Progenitor cell of endocrine pancreas (in vitro differentiated cells): ENCODE results near the gene TRMT11. TPM values are rescaled to one million over a fixed set of nuclear protein-coding genes. Genes with fewer than 3 reads are reported as not detected.
"Not testable (repeated sequence)": the region's sequence is repeated elsewhere in the genome, so short reads cannot be mapped to it uniquely, and the experiment has no call there.

ENCODE experiments used
- DNase-seq: peaks from one replicate; pipeline ENCODE4 v3.0.0; 2021; ENCODE audit warnings: low spot score; ENCODE audit not compliant: unreplicated experiment
- H3K27ac Mint-ChIP-seq: 2 replicates; pipeline ENCODE4 v1.8.0; 2021; ENCODE audit warnings: mild to moderate bottlenecking, moderate library complexity, mixed read lengths
- H3K27me3 Mint-ChIP-seq: 2 replicates; pipeline ENCODE4 v1.8.0; 2021; ENCODE audit warnings: mixed read lengths
- H3K36me3 Mint-ChIP-seq: 2 replicates; pipeline ENCODE4 v1.8.0; 2022; ENCODE audit warnings: mixed read lengths; ENCODE audit not compliant: insufficient read depth
- H3K4me1 Mint-ChIP-seq: 2 replicates; pipeline ENCODE4 v1.8.0; 2021; ENCODE audit warnings: low read depth, mixed read lengths
- H3K4me3 Mint-ChIP-seq: 2 replicates; pipeline ENCODE4 v1.8.0; 2021; ENCODE audit warnings: low read depth, mild to moderate bottlenecking, moderate library complexity, mixed read lengths
- H3K9me3 Mint-ChIP-seq: 2 replicates; pipeline ENCODE4 v1.8.0; 2021; ENCODE audit warnings: low read depth, mixed read lengths
- CTCF ChIP-seq: fragments of 200-600 bp; sonication (generic); IDR thresholded peaks from one replicate; pipeline ENCODE4 v1.5.0; 2021; ENCODE audit warnings: antibody characterized with exemption, mild to moderate bottlenecking; ENCODE audit not compliant: unreplicated experiment
- total RNA-seq: library from RNA; stranded (reverse); gene quantifications from 2 replicates; pipeline ENCODE4 v1.2.1, GENCODE V29; 2021

The TRMT11 gene
- total RNA-seq, 1 donor from 2014 or later, result 25.1 TPM

- DNase-seq, result no peak
- Mint-ChIP-seq H3K4me3 (no peak overlapping the region), H3K36me3 (peaks cover 37% of the 10 kb centered on the region), H3K9me3 (no peaks in the 10 kb centered on the region), H3K27ac (no peak overlapping the region), H3K4me1 (peaks cover 6% of the 10 kb centered on the region), H3K27me3 (no peaks in the 10 kb centered on the region)
- no peak for TF ChIP-seq CTCF
Observed at GRCh38 chr6:126015863-126016262, 29.5 kb downstream of the TRMT11 start.

GRCh38 chr6:126016591-126016990, 30.3 kb downstream of the TRMT11 start:
- Mint-ChIP-seq H3K4me1 (peaks cover 6% of the 10 kb centered on the region), H3K27me3 (no peaks in the 10 kb centered on the region), H3K9me3 (no peaks in the 10 kb centered on the region), H3K27ac (no peak overlapping the region), H3K4me3 (no peak overlapping the region), H3K36me3 (peaks cover 39% of the 10 kb centered on the region)
- DNase-seq, result no peak
- TF ChIP-seq CTCF, result no peak

- Mint-ChIP-seq H3K27me3 (no peaks in the 10 kb centered on the region), H3K4me3 (no peak overlapping the region), H3K4me1 (peaks cover 6% of the 10 kb centered on the region), H3K27ac (no peak overlapping the region), H3K36me3 (peaks cover 36% of the 10 kb centered on the region), H3K9me3 (no peaks in the 10 kb centered on the region)
- no peak for TF ChIP-seq CTCF
- DNase-seq, result no peak
Observed at GRCh38 chr6:126017668-126018067, 31.3 kb downstream of the TRMT11 start.

- DNase-seq, result no peak
- no peaks in the 10 kb centered on the region for H3K27me3 Mint-ChIP-seq
- TF ChIP-seq CTCF, result no peak
- peaks cover 38% of the 10 kb centered on the region for H3K36me3 Mint-ChIP-seq
- no peak overlapping the region for H3K27ac Mint-ChIP-seq
- H3K9me3 Mint-ChIP-seq, result no peaks in the 10 kb centered on the region
- no peak overlapping the region for H3K4me3 Mint-ChIP-seq
- peaks cover 6% of the 10 kb centered on the region for H3K4me1 Mint-ChIP-seq
Observed at GRCh38 chr6:126020305-126021050, 34.1 kb downstream of the TRMT11 start.

GRCh38 chr6:126023474-126023873, 37.1 kb downstream of the TRMT11 start:
- peaks cover 37% of the 10 kb centered on the region for H3K36me3 Mint-ChIP-seq
- not testable (repeated sequence) for H3K4me1 Mint-ChIP-seq, H3K9me3 Mint-ChIP-seq, H3K4me3 Mint-ChIP-seq, H3K27me3 Mint-ChIP-seq, H3K27ac Mint-ChIP-seq, DNase-seq

GRCh38 chr6:126026001-126026400, 39.7 kb downstream of the TRMT11 start:
- Mint-ChIP-seq H3K9me3 (no peaks in the 10 kb centered on the region), H3K27me3 (no peaks in the 10 kb centered on the region), H3K27ac (peak overlapping the region; percentile 45), H3K4me1 (no peaks in the 10 kb centered on the region), H3K36me3 (peaks cover 25% of the 10 kb centered on the region), H3K4me3 (no peak overlapping the region)
- TF ChIP-seq CTCF, result no peak
- no peak for DNase-seq
